Right renal cortex interstitium (tissue), 3 donors: ENCODE data around the gene CDH20. TPM values are rescaled to one million over a fixed set of nuclear protein-coding genes. Genes with fewer than 3 reads are reported as not detected.

ENCODE experiments used
- DNase-seq, 3 donors: peaks; one replicate each; pipeline ENCODE4 v3.0.0-alpha.2; 2013; ENCODE audit warnings: low read depth in 3 of 3, low spot score in 2 of 3
- polyA plus RNA-seq, 3 donors: library from polyadenylated mRNA; unstranded; fragments of 120-200 nt; gene quantifications; one replicate each; pipeline ENCODE4 v1.2.1, GENCODE V29; 2013; ENCODE audit not compliant: insufficient read length in 3 of 3

The CDH20 gene
- polyA plus RNA-seq, 3 donors, result 3.3 to 3.9 (median 3.7) TPM

- DNase-seq, result no peak
Observed at GRCh38 chr18:61569176-61569892, 236.1 kb downstream of the CDH20 start.

DNA sequence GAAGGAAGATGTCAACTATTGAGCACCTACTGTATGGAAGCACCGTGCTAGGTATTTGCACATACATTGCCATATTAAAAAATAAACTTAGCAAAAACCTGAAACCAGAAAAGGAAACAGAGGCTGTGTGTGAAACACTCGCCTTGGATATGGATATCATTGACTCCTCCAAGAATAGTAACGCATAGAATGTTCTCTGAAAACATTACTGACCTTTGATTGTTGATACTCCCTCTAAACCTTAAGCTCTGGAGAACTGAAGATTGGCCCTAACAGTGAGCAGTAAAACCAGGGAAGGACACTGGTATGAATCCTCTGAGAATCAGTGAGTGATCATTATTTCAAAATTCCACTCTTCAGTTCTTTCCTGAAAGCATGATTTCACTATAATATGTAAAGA is 236.8 kb downstream of the CDH20 start:
- DNase-seq, result no peak

- DNase-seq, result no peak
Observed at GRCh38 chr18:61572084-61572655, 238.9 kb downstream of the CDH20 start.

DNA sequence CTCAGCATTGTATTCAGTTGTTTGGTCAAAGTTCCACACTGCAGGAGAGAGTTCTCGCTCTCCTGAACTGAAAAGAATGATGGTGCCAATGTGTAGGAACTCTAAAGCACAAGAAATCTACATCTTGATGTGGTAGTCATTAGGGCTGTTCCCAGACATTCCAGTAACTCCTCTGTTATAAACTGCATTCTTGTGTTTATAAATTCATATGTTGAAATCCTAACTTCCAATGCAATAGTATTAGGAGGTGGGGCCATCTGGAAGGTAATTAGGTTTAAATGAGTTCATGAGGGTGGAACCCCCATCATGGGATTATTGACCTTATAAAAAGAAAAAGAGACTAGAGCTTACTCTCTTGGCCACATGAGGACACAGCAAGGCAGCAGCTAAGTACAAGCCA is 239.6 kb downstream of the CDH20 start:
- no peak for DNase-seq

DNA sequence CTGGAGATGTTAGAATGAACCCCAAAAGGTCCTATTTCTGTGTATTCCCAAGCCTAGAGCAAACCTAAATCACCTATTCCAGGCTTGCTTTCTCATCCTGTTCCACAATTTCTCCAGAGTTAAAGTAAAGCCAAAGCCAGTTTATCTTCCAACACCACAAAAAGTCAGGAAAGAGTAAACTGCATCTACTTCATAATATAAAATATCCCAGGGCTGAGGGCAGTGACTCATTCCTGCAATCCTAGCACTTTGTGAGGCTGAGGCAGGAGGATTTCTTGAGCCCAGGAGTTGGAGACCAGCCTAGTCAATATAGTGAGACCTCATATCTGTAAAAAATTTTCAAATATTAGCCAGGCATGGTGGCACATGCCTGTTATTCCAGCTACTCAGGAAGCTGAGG is 241.4 kb downstream of the CDH20 start:
- no peak for DNase-seq

DNA sequence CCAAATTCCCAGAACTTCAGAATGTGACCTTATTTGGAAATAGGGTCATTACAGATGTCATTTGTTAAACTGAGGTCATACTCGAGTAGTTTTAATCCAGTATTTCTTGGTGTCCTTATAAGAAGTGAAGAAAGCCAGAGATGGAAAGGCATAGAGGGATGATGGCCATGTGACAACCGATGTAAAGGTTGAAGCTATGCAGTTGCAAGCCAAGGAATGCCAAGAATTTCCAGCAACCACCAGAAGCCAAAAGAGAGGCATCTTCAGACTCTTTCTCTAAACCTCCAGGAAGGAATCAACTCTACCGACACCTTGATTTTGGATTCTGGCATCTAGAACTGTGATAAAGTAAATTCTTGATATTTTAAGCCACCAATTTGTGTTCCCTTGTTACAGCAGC is 242.2 kb downstream of the CDH20 start:
- DNase-seq, result no peak

- no peak for DNase-seq
Observed at GRCh38 chr18:61578846-61579245, 245.6 kb downstream of the CDH20 start.

GRCh38 chr18:61579581-61579980 is 246.4 kb downstream of the CDH20 start:
- no peak for DNase-seq

DNA sequence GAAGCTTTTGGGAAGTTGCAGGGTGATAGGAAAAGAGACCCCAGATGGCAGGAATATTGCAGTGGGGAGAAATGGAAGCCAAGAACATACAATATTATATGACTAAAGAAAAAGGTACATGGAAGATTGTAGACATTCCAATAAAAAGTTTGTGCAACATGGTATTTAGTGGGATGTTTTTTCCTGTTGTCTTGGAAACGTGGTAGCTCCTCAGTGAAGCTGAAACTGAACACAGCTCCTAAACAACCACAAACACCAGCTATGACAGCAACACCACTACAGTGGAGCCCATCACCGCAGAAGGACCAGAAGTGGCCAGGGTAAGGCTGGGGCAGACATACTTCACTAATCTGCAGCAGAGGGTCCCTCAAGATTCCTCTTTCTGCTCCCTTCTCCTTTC is 246.8 kb downstream of the CDH20 start:
- DNase-seq, result no peak

DNA sequence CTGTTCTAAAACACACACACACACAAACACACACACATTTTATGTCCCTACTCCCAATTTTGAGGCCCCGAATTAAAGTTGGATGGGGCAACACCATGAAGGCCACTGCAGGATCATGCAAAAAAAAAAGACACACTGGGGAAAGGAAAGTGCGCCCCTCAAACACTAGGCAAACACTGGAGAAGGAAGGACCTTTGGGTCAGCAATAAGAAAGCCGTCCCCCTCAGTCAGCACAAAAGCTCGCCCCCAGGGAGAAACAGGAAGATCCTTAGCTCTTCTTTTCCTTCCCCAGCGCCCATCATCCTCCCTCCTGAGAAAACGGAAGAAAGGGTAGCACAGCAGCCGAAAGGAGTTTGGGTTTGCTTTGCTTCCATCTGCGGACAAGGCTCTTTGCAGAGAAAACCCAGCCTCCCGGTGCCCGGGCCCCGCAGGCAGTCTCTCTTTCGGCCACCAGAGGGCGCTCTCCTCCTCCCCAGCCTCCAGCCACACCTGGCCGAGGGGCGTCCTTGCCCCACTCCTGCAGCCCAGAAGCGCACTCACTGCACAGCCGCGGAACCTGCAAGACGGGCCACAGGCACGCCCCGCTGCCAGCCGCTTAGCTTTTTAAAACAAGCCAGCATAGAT is 248.5 kb downstream of the CDH20 start:
- DNase-seq, result peak in 2 of 3 donors; percentile 54 to 57

- DNase-seq, result no peak
Observed at GRCh38 chr18:61582202-61582710, 249.0 kb downstream of the CDH20 start.

DNA sequence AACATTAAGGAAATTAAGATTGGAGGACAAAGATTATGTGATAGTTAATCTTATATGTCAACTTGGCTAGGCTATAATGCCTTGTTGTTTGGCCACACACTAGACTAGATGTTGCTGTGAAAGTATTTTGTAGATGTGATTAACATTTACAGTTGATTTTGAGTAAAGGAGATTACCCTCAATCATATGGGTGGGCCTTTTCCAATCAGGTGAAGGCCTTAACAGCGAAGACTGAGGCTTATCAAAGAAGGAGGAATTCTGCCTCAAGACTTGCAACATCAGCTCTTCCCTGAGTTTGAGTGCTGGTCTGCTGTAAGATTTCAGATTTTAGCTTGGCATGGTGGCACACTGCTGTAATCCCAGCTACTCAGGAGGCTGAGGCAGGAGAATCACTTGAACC is 250.3 kb downstream of the CDH20 start:
- DNase-seq, result no peak

GRCh38 chr18:61587865-61588264 is 254.6 kb downstream of the CDH20 start:
- DNase-seq, result no peak

GRCh38 chr18:61589053-61589723 is 256.0 kb downstream of the CDH20 start:
- DNase-seq, result no peak

DNA sequence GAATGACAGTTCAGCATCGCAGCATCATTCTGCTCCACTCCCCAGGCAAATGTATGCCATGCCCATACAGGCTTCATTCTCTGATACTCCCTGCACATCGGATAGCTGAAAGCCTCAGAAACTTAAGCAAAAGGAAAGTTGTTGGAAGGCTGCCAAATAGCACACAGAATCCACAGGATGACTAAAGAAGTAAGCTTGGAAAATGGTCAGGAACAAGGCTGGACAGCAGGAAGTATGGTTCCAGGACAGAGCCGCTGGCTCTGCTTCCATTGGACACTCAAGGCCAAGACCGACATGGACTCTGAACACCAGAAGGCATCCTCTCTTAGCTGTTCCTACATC is 256.5 kb downstream of the CDH20 start:
- DNase-seq, result no peak

GRCh38 chr18:61591253-61591652 is 258.0 kb downstream of the CDH20 start:
- DNase-seq, result no peak

GRCh38 chr18:61595615-61596251 is 262.5 kb downstream of the CDH20 start:
- DNase-seq, result peak in 2 of 3 donors; percentile 26 to 58

- DNase-seq, result peak in 1 of 3 donors; percentile 13
Observed at GRCh38 chr18:61596296-61596695, 263.1 kb downstream of the CDH20 start.

- DNase-seq, result no peak
Observed at GRCh38 chr18:61597316-61597715, 264.1 kb downstream of the CDH20 start.

DNA sequence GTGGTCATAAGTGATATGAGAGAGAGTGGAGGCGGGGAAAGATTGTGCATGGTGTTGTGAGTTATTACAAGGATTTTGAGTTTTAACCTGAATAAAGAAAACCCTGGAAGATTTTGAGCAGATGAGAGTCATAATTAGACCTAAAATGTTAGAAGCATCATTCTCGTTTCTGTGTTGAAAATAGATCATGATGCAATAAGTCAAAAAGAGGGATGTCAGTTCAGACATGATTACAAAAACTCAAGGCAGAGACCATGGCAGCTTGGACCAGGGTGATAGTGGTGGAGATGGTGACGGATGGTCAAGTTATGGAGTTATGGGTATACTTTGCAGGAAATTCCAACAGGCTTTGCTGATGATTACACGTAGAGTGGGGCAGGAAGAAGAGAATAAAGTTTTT is 267.2 kb downstream of the CDH20 start:
- DNase-seq, result no peak

DNA sequence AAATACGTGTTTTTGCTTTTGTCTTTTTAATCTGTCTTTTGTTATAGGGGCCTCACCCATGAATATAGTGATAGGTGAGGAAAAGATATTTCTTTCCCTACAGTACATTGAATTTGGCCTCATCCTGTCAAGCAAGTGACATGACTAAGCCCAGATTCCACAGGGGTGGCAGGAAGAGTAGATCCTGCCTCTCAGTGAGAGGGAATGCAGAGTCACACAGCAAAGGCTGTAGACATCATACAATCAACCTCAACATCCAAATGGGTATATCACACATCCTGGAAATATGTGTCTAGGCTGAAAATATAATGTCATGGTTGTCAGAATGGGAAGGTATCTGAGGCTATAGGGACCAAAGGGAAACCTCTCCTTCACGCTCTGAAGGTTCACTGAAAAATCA is 269.6 kb downstream of the CDH20 start:
- no peak for DNase-seq
